Skin of body (tissue), 2 donors: ENCODE measurements around the gene CST1. TPM values are rescaled to one million over a fixed set of nuclear protein-coding genes. Genes with fewer than 3 reads are reported as not detected.
"Not testable (repeated sequence)": the region's sequence is repeated elsewhere in the genome, so short reads cannot be mapped to it uniquely, and the experiment has no call there.

Source experiments
- DNase-seq: peaks from one replicate; lab custom pipeline; 2025; lab: John Stamatoyannopoulos, UW
- total RNA-seq: library from RNA; depleted of rRNA; stranded (reverse); fragments of >200 nt; gene quantifications from one replicate; pipeline ENCODE4 v1.2.3, GENCODE V29; 2014

Gene CST1
- total RNA-seq = not detected

DNA sequence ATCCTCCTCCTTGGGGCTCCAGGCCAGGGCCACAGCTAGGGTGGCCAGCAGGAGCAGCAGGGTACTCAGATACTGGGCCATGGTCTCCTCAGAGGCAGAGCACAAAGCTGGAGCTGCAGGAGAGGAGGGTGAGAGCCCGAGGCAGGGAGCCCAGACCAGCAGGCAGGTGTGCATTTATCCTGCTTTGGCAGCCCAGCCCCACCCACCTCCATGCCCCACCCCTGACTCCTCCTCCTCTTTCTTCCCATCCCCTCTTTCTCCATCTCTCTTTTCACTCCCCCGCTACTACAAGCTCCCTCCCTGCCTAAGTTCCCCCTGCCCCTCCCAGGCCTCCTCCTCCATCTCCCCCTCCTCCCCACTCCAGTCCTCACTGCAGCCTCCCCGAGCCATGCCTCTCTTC is at the start of gene CST1:
TSS of gene CST1 (minus strand) at position 150 of the 400 bp plus-strand sequence. CDS start at position 81, 69 bp downstream.
- not testable (repeated sequence) for DNase-seq

GRCh38 chr20:23799216-23799847 is 48.6 kb upstream of the CST1 start:
- DNase-seq = not testable (repeated sequence)

DNA sequence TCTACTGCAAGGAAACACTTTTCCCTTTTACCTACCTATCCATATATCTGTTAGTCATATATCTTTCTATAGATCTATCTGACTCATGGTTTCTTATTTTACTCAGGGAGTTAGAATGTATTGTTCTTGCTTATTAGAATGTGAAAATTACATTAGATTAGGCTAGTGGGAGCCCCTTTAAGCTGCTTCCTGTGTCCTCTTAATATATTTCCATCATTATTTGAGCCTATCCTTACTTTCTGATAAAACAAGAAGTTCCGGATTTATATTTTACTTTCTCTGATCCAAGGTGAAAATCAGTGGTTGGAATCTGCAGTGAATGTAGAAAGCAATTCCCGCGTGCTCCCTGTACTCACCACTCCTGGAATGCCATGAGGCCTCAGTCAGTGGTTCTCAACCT is 44.8 kb upstream of the CST1 start:
- no peak for DNase-seq

DNA sequence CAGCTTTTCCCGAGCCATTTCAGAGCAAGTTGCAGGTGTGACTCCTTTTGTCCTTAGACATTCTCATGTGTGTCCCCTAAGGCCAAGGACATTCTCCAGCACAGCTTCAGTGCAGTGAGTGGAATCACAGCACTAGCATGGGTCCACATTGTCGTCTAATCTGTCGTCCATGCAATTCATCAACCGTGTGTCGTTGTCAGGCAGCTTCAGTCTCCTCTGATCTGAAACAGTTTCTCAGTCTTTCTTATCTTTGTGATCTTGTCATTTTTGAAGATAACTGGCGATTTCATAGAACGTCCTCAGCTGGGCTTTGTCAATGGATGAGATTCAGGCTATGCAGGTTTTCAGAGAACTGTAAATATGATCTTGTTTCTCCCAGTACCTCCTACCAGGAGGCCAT is 44.1 kb upstream of the CST1 start:
- no peak for DNase-seq

- DNase-seq = no peak
Measured at GRCh38 chr20:23794065-23794464, 43.3 kb upstream of the CST1 start.

GRCh38 chr20:23783447-23783846 is 32.7 kb upstream of the CST1 start:
- DNase-seq = no peak

- DNase-seq = no peak
Measured at GRCh38 chr20:23782366-23782983, 31.7 kb upstream of the CST1 start.

DNA sequence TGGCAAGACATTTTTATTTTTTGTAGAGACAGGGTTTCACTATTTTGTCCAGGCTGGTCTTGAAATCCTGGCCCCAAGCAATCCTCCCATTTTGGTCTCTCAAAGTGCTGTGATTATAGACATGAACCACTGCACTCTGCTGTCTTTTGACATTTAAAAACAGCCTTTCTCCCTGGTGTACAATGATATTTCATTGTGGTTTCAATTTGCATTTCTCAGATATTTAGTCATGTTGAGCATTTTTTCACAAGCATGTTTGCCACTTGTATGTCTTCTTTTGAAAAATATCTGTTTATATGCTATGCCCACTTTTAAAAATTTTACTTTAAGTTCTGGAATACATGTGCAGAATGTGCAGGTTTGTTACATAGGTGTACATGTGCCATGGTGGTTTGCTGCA is 27.9 kb upstream of the CST1 start:
- DNase-seq = not testable (repeated sequence)

- not testable (repeated sequence) for DNase-seq
Measured at GRCh38 chr20:23777380-23777779, 26.6 kb upstream of the CST1 start.

DNA sequence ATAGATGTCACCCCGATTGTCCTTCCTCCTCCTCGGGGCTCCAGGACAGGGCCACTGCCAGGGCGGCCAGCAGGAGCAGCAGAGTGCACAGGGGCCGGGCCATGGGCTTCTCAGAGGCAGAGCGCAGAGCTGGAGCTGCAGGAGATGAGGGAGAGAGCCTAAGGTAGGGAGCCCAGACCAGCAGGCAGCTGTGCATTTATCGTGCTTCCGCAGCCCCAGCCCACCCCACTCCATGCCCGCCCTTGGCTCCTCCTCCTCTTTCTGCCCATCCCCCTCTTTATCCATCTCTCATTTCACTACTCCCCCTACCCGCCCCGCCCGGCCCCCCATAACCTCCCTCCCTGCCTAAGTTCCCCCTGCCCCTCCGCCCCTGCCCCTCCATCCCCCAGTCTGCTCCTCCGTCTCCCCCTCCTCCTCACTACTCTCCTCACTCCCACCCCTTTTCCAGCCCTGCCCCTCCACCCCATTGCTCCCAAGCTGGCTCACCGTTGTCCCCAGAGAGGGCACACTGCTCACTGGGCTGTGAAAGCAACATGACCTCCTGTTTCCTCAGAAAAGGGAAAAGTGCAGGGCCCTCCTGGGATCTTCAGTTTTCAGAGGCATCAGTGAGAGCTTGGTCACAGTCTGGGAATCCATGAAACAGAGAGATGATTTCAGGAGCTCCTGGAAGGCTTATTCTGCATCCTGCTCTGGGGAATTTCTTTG is 25.5 kb upstream of the CST1 start:
- no peak for DNase-seq

DNA sequence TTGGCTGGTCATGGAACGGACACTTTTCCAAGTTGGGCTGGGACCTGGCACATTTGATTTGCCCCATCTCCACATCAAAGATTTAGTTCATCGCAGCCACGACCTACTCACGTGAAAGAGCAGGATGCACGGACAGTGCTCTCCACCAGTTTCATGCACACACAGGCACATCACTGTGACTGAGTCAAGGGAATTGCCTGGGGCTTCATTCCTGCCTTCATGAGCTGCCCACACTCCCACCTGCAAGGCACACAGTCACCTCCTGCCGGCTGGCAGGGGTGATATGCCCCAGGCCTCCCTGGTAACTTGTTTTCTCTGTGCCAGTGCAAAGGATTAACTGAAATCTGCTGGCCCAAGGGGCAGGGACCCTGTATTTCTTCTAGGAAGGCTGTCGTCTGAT is 23.3 kb upstream of the CST1 start:
- no peak for DNase-seq

DNA sequence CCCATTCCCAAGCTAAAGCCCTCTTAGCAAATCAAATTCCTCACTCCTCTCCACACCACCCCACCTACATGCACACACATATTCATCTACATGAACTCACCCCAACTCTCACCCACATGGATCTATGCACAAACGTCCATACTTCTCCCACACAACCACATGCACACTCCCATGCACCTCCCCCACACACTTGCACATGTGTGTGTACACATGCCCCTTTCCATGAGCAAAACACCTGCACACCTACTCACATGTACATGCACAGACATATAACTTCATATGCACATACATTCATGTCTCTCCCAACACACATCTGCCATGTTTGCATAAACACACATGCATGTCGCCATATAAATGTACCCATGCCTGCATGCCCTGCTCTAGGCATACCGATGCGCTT is 22.8 kb upstream of the CST1 start:
- no peak for DNase-seq

- no peak for DNase-seq
Measured at GRCh38 chr20:23773127-23773526, 22.4 kb upstream of the CST1 start.

DNA sequence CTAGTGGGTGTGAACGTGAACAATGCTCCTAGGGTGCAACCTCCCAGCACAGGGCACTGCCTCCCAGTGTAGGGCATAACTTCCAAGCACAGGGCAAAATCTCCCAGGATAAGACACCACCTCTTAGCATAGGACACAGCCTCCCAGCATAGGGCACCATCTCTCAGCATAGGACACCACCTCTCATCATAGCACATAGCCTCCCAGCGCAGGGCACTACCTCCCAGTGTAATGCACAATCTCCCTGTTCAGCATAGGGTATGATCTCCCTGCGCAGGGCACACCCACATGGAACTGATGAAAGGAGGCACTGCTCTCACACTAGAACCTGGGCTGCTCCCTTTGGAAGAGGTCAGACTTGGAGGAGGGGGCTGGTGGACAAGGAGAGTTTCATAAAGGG is 21.3 kb upstream of the CST1 start:
- no peak for DNase-seq

DNA sequence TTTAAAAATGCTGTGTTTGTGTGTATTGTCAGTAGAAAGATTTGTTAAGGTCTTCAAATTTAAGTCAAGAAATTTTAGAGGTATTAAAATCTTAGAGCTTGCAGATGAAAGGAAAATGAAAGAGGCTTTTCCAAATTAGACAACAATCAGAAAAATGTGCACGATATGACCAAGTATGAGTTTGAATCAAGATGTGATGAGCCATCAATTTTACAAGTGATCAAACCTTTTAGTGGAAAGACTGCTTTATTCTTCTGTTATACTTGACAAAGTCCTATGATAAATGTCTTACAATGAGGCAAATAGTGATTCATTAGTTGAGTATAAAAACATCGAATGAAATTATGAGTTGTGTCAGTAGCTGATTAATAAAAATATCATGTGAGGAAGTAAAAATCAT is 19.6 kb upstream of the CST1 start:
- DNase-seq = no peak

- not testable (repeated sequence) for DNase-seq
Measured at GRCh38 chr20:23768520-23768919, 17.8 kb upstream of the CST1 start.

DNA sequence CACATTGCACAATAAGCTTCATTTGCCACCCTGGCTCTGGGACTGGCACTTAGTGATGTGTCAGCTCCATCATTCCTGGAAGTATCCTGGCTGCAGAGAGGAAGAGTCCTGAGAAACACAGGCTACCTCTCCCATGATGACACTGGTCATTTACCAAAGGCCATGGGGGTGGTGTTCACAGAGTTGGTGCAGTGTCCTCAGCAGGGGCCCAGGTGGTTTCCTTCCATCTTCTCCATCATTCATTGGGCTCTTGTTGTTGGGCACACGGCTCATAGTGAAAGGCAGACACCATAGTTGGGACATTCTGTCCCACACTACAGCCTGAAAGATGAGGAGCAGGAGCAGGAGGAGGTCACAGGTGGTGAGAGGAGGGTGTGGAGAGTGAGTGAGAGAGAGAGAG is 15.8 kb upstream of the CST1 start:
- DNase-seq = no peak

DNA sequence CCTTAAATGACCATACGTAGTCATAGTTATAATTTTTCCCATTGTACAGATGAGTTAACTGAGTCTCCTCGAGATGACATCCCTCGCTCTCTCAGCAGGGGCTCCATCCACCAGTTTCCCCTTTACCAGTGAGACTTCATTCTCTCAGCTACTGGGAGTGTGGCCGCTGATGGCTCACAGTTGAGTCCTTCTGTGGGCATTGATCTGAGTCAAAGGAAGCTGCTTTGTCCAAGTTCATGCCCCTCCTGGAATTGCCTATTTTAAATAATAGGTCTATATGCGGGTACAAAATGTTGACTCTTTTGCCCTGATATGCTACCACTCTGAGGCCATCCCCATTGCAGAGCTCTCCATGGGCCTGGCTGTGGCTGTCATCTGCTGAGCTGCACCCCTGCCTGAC is 14.8 kb upstream of the CST1 start:
- no peak for DNase-seq

DNA sequence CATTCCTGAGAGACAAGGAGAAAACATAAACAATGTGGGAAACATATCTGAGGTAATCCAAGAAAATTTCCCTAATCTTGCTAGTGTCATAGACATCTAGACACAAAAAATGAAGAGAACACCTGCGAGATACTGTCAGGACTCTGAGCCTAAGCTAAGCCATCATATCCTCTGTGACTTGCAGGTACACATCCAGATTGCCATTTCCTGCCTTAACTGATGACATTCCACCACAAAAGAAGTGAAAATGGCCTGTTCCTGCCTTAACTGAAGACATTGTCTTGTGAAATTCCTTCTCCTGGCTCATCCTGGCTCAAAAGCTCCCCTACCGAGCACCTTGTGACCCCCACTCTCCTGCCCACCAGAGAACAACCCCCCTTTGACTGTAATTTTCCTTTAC is 13.9 kb upstream of the CST1 start:
- DNase-seq = not testable (repeated sequence)

GRCh38 chr20:23763345-23763744 is 12.6 kb upstream of the CST1 start:
- DNase-seq = no peak

GRCh38 chr20:23759306-23759940 is 8.7 kb upstream of the CST1 start:
- no peak for DNase-seq

DNA sequence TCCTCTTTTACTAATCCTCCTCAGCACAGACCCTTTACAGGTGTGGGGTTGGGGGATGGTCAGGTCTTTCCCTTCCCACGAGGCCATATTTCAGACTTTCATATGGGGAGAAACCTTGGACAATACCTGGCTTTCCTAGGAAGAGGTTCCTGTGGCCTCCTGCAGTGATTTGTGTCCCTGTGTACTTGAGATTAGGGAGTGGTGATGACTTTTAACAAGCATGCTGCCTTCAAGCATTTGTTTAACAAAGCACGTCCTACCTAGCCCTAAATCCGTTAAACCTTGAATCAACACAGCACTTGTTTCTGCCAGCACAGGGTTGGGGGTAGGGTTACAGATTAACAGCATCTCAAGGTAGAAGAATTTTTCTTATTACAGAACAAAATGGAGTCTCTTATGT is 6.1 kb upstream of the CST1 start:
- not testable (repeated sequence) for DNase-seq
